H1 (cell line): ENCODE data around the gene RNASE4.
A peak's percentile ranks its signal among the peaks of the same experiment; 100 is the strongest.

Experiments
- EGR1 ChIP-seq: IDR thresholded peaks from 2 replicates; pipeline ENCODE4 v1.6.1; 2011; ENCODE audit warnings: low read depth, low read length, borderline replicate concordance
- POLR2A ChIP-seq, 2 experiments: IDR thresholded peaks; 1 replicate in 1 of 2; 2 replicates in 1 of 2; pipeline ENCODE4 v1.6.1; 2011; ENCODE audit warnings: low read depth in 2 of 2, low read length in 2 of 2, mild to moderate bottlenecking in 2 of 2; ENCODE audit errors: control extremely low read depth in 1 of 2
- TF ChIP-seq, protein P1 (sequence below), 3 experiments: IDR thresholded peaks; 1 replicate in 2 of 3; 2 replicates in 1 of 3; pipeline versions ENCODE4 v1.5.1 to v1.6.1; 2011; ENCODE audit warnings: low read length in 3 of 3, mild to moderate bottlenecking in 3 of 3, inconsistent platforms in 2 of 3, low read depth in 1 of 3, moderate library complexity in 1 of 3; ENCODE audit not compliant: insufficient read depth in 1 of 3; ENCODE audit errors: control extremely low read depth in 1 of 3

DNA sequence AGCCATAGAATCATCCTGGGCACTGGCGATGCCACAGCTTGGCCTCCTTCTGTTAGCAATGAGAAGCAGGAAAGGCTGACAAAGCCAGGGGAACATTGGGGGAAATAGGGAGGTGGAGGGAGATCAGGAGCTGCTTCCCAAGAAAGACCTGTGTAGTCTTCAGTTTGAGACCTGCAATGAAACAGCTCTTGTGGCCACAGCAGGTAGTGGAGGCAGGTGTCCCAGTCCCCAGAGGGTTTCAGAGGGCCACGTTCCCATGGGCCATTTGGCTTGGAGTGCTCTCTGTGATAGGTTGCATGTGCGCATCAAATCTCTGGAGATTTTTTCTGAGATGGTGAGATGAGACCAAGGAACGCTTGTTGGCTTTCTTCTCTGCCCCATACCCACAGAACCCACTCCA is 28.5 kb upstream of the RNASE4 start:
- TF ChIP-seq, protein P1, sequence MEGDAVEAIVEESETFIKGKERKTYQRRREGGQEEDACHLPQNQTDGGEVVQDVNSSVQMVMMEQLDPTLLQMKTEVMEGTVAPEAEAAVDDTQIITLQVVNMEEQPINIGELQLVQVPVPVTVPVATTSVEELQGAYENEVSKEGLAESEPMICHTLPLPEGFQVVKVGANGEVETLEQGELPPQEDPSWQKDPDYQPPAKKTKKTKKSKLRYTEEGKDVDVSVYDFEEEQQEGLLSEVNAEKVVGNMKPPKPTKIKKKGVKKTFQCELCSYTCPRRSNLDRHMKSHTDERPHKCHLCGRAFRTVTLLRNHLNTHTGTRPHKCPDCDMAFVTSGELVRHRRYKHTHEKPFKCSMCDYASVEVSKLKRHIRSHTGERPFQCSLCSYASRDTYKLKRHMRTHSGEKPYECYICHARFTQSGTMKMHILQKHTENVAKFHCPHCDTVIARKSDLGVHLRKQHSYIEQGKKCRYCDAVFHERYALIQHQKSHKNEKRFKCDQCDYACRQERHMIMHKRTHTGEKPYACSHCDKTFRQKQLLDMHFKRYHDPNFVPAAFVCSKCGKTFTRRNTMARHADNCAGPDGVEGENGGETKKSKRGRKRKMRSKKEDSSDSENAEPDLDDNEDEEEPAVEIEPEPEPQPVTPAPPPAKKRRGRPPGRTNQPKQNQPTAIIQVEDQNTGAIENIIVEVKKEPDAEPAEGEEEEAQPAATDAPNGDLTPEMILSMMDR (IDR thresholded peaks at IDR 0.05; ENCODE audit: control extremely low read depth in 1 of 3, insufficient read depth in 1 of 3, low read depth in 1 of 3, low read length in 3 of 3), result peak in 2 of 3 experiments; percentile 5 to 12; a peak in 2 of 4 replicates
- no peak for TF ChIP-seq POLR2A (IDR thresholded peaks at IDR 0.05; ENCODE audit: control extremely low read depth in 1 of 2, low read depth in 2 of 2, low read length in 2 of 2)
- no peak for TF ChIP-seq EGR1
